Endothelial cell (in vitro differentiated cells): ENCODE data around the gene CCDC136. TPM values are rescaled to one million over a fixed set of nuclear protein-coding genes. Genes with fewer than 3 reads are reported as not detected.

Source experiments
- DNase-seq: peaks from one replicate; pipeline ENCODE4 v3.0.0; 2021; ENCODE audit warnings: low spot score
- H3K27ac Mint-ChIP-seq: one replicate; pipeline ENCODE4 v1.8.0; 2021; ENCODE audit warnings: mixed read lengths, inconsistent platforms; ENCODE audit not compliant: unreplicated experiment
- H3K27me3 Mint-ChIP-seq: one replicate; pipeline ENCODE4 v1.8.0; 2021; ENCODE audit warnings: mild to moderate bottlenecking, moderate library complexity, mixed read lengths, inconsistent platforms; ENCODE audit not compliant: unreplicated experiment
- H3K36me3 Mint-ChIP-seq: one replicate; pipeline ENCODE4 v1.8.0; 2021; ENCODE audit warnings: mild to moderate bottlenecking, low read depth, mixed read lengths, inconsistent platforms; ENCODE audit not compliant: unreplicated experiment
- H3K4me1 Mint-ChIP-seq: one replicate; pipeline ENCODE4 v1.8.0; 2021; ENCODE audit warnings: mild to moderate bottlenecking, mixed read lengths, inconsistent platforms; ENCODE audit not compliant: unreplicated experiment
- H3K4me3 Mint-ChIP-seq: one replicate; pipeline ENCODE4 v1.8.0; 2021; ENCODE audit warnings: mild to moderate bottlenecking, mixed read lengths, inconsistent platforms; ENCODE audit not compliant: unreplicated experiment
- H3K9me3 Mint-ChIP-seq: one replicate; pipeline ENCODE4 v1.8.0; 2021; ENCODE audit warnings: mixed read lengths, inconsistent platforms; ENCODE audit not compliant: unreplicated experiment
- CTCF ChIP-seq: fragments of 200-600 bp; sonication (generic); IDR thresholded peaks from one replicate; pipeline ENCODE4 v1.5.0; 2021; ENCODE audit warnings: antibody characterized with exemption; ENCODE audit not compliant: unreplicated experiment
- total RNA-seq: library from RNA; stranded (reverse); fragmentation: NEBNext Ultra II Directional; extraction: Animal tissue kit (Norgen Biotek cat#: 25700); gene quantifications from one replicate; pipeline ENCODE4 v1.2.1, GENCODE V29; 2021; ENCODE audit not compliant: unreplicated experiment

The CCDC136 gene
- total RNA-seq, 1 donor from 2014 or later: 31.5 TPM

GRCh38 chr7:128767475-128768110 is 24.2 kb upstream of the CCDC136 start:
- no peaks in the 10 kb centered on the region for H3K9me3 Mint-ChIP-seq
- TF ChIP-seq CTCF: no peak
- no peak for DNase-seq
- no peak overlapping the region for H3K27ac Mint-ChIP-seq
- H3K27me3 Mint-ChIP-seq: no peaks in the 10 kb centered on the region
- no peak overlapping the region for H3K4me3 Mint-ChIP-seq
- H3K36me3 Mint-ChIP-seq: peaks cover 33% of the 10 kb centered on the region
- peaks cover 14% of the 10 kb centered on the region for H3K4me1 Mint-ChIP-seq

GRCh38 chr7:128770233-128770632 is 21.5 kb upstream of the CCDC136 start:
- DNase-seq: no peak
- no peak for TF ChIP-seq CTCF
- H3K36me3 Mint-ChIP-seq: peaks cover 46% of the 10 kb centered on the region
- H3K9me3 Mint-ChIP-seq: no peaks in the 10 kb centered on the region
- peaks cover 14% of the 10 kb centered on the region for H3K4me1 Mint-ChIP-seq
- peaks cover 3% of the 10 kb centered on the region for H3K27me3 Mint-ChIP-seq
- no peak overlapping the region for H3K4me3 Mint-ChIP-seq
- H3K27ac Mint-ChIP-seq: no peak overlapping the region

GRCh38 chr7:128773604-128774003 is 18.2 kb upstream of the CCDC136 start:
- Mint-ChIP-seq H3K27ac (no peak overlapping the region), H3K27me3 (peaks cover 12% of the 10 kb centered on the region), H3K36me3 (peaks cover 50% of the 10 kb centered on the region), H3K9me3 (peaks cover 5% of the 10 kb centered on the region), H3K4me3 (peak overlapping the region; percentile 53), H3K4me1 (peaks cover 14% of the 10 kb centered on the region)
- DNase-seq: no peak
- TF ChIP-seq CTCF: no peak

GRCh38 chr7:128774029-128774689 is 17.6 kb upstream of the CCDC136 start:
- DNase-seq: no peak
- no peak for TF ChIP-seq CTCF
- peaks cover 46% of the 10 kb centered on the region for H3K36me3 Mint-ChIP-seq
- no peak overlapping the region for H3K4me3 Mint-ChIP-seq
- peaks cover 12% of the 10 kb centered on the region for H3K27me3 Mint-ChIP-seq
- peaks cover 14% of the 10 kb centered on the region for H3K4me1 Mint-ChIP-seq
- no peak overlapping the region for H3K27ac Mint-ChIP-seq
- peaks cover 5% of the 10 kb centered on the region for H3K9me3 Mint-ChIP-seq

GRCh38 chr7:128774921-128775320 is 16.8 kb upstream of the CCDC136 start:
- Mint-ChIP-seq H3K4me1 (peaks cover 7% of the 10 kb centered on the region), H3K9me3 (peaks cover 5% of the 10 kb centered on the region), H3K27ac (no peak overlapping the region), H3K4me3 (no peak overlapping the region), H3K27me3 (peaks cover 12% of the 10 kb centered on the region), H3K36me3 (peaks cover 46% of the 10 kb centered on the region)
- no peak for DNase-seq
- no peak for TF ChIP-seq CTCF
